Measurements from ENCODE around the gene MBTPS1.

DNA sequence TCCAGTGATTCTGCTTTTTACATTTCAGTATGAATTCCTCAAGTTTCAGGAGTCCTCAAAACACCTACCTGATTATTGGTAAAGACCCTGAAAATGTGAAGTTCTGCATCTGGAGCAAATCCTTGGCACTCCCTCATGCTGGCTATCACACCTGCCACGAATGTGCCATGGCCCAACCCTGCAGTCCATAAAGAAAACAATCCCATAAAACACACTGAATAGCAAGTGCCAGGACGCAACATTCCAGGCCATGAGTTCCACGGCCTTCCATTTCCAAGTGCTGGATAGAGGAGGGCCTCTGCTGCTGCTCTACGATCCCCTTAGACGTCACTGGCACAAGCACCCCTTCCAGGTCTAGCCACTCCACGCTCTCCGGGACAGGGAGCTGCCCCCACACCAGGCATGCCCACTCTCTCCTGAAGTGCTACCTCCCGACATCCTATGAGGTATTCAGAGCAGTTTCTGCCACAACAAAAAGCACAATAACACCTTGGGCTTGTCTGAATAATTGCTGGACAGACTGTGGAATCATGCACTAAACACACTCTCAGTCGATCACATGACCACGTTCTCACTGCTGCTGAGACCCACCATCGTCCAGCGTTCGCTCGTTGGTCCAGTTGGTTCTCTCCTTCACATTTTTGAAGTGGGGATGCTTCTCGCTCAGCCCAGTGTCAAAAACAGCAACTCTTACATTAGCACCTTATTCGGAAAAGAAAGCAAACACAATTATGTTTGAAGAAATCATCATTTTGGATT is 23.4 kb downstream of the MBTPS1 start:
- no peak for TF ChIP-seq POLR2A (IDR thresholded peaks at IDR 0.05)
- TF ChIP-seq, protein P1, sequence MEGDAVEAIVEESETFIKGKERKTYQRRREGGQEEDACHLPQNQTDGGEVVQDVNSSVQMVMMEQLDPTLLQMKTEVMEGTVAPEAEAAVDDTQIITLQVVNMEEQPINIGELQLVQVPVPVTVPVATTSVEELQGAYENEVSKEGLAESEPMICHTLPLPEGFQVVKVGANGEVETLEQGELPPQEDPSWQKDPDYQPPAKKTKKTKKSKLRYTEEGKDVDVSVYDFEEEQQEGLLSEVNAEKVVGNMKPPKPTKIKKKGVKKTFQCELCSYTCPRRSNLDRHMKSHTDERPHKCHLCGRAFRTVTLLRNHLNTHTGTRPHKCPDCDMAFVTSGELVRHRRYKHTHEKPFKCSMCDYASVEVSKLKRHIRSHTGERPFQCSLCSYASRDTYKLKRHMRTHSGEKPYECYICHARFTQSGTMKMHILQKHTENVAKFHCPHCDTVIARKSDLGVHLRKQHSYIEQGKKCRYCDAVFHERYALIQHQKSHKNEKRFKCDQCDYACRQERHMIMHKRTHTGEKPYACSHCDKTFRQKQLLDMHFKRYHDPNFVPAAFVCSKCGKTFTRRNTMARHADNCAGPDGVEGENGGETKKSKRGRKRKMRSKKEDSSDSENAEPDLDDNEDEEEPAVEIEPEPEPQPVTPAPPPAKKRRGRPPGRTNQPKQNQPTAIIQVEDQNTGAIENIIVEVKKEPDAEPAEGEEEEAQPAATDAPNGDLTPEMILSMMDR (IDR thresholded peaks at IDR 0.05): no peak
- no peak for TF ChIP-seq POLR2AphosphoS5 (IDR thresholded peaks at IDR 0.05)
